Mucosa of descending colon (tissue), 3 donors: ENCODE measurements around the gene NFKBIL1. TPM values are rescaled to one million over a fixed set of nuclear protein-coding genes. Genes with fewer than 3 reads are reported as not detected.

Experiments used
- ATAC-seq: fragments of 200-7000 bp; cut with Tn5 transposase; one replicate; pipeline ENCODE4 v1.9.1; 2020; ENCODE audit warnings: mild to moderate bottlenecking, moderate library complexity
- DNase-seq, 3 donors: peaks; one replicate each; pipeline ENCODE4 v3.0.0-alpha.2; 2020
- H3K36me3 ChIP-seq: fragments of 200-600 bp; one replicate; pipeline ENCODE4 v1.8.0; 2021; ENCODE audit warnings: low read depth, mild to moderate bottlenecking
- H3K4me1 ChIP-seq: fragments of 200-600 bp; one replicate; pipeline ENCODE4 v1.8.0; 2021; ENCODE audit warnings: low read depth, mild to moderate bottlenecking
- H3K4me3 ChIP-seq: fragments of 200-600 bp; one replicate; pipeline ENCODE4 v1.8.0; 2021; ENCODE audit warnings: mild to moderate bottlenecking
- H3K9me3 ChIP-seq: fragments of 200-600 bp; one replicate; pipeline ENCODE4 v1.8.0; 2021; ENCODE audit warnings: mild to moderate bottlenecking
- intact Hi-C, 2 donors: fragments of 100-400 bp; cut with DNase I in 1 of 2; cut with micrococcal nuclease in 1 of 2; formaldehyde crosslinking; loops; one replicate each; pipeline versions ENCODE4 v1.11.0 to v1.11.1; 2022; cut with DNase I, micrococcal nuclease
- total RNA-seq, 3 donors: library from RNA; stranded (reverse); fragmentation: NEBNext Ultra II Directional in 2 of 3; extraction: Animal tissue kit (Norgen Biotek cat#: 25700) in 2 of 3; gene quantifications; one replicate each; pipeline versions ENCODE4 v1.2.1 to v1.2.4, GENCODE V29; 2021 to 2023
- TF ChIP-seq, protein P1 (sequence below): fragments of 200-600 bp; IDR thresholded peaks from one replicate; pipeline ENCODE4 v1.8.0; 2022; ENCODE audit warnings: antibody characterized with exemption, mild to moderate bottlenecking
- donor health status: DM: no; HTN: no; CAD: no; lungs with moderate emphysema.
- donor health status: DM: no; HTN: no; CAD: no.
- donor health status: DM: no; HTN: yes; CAD: no.

The NFKBIL1 gene
- total RNA-seq, 3 donors from 2014 or later = 15.8 to 27.8 (median 18.3) TPM

- Histone ChIP-seq H3K36me3 (no peaks in the 10 kb centered on the region), H3K9me3 (no peaks in the 10 kb centered on the region), H3K4me3 (peak overlapping the region; percentile 23), H3K4me1 (peaks cover 5% of the 10 kb centered on the region)
- peak in 2 of 3 donors; percentile 43 to 60 for DNase-seq
- intact Hi-C loops = no loop called here
- ATAC-seq = peak; percentile 19
- TF ChIP-seq, protein P1, sequence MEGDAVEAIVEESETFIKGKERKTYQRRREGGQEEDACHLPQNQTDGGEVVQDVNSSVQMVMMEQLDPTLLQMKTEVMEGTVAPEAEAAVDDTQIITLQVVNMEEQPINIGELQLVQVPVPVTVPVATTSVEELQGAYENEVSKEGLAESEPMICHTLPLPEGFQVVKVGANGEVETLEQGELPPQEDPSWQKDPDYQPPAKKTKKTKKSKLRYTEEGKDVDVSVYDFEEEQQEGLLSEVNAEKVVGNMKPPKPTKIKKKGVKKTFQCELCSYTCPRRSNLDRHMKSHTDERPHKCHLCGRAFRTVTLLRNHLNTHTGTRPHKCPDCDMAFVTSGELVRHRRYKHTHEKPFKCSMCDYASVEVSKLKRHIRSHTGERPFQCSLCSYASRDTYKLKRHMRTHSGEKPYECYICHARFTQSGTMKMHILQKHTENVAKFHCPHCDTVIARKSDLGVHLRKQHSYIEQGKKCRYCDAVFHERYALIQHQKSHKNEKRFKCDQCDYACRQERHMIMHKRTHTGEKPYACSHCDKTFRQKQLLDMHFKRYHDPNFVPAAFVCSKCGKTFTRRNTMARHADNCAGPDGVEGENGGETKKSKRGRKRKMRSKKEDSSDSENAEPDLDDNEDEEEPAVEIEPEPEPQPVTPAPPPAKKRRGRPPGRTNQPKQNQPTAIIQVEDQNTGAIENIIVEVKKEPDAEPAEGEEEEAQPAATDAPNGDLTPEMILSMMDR = no peak
Measured at GRCh38 chr6:31581434-31582229, 34.2 kb downstream of the NFKBIL1 start.

GRCh38 chr6:31582230-31582643, 34.8 kb downstream of the NFKBIL1 start, which contains the start of gene LTB:
Gene LTB, minus strand, starts transcription at chr6:31582424. Its CDS starts 7 bp downstream, at chr6:31582417.
- DNase-seq (peak in 2 of 3 donors; percentile 51 to 83), ATAC-seq (peak; percentile 46)
- TF ChIP-seq, protein P1 = no peak
- Histone ChIP-seq H3K9me3 (no peaks in the 10 kb centered on the region), H3K36me3 (no peaks in the 10 kb centered on the region), H3K4me3 (peak within 1 kb of the TSS; percentile 23), H3K4me1 (peaks cover 5% of the 10 kb centered on the region)
- intact Hi-C loops = no loop called here

DNA sequence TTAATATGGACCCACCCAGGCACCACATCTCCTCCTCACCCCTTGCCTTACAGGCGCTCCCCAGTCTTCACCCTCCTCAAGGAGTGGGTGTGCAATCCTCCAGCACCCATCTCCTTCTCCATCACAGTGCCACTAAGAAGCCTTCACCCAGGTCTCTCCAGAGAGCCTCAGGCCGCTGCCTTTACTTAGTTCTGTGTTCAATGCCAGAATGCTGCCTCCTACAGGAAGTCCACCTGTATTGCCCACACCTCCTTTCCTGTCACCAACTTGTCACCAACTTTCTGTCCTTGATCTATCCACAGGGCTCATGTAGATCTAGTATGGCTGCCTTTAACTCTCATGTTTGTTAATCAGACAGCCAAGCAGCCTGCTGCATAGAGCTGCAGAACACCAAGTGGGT, 38.1 kb downstream of the NFKBIL1 start:
- Histone ChIP-seq H3K4me1 (peaks cover 3% of the 10 kb centered on the region), H3K36me3 (no peaks in the 10 kb centered on the region), H3K4me3 (no peak overlapping the region), H3K9me3 (no peaks in the 10 kb centered on the region)
- TF ChIP-seq, protein P1 = no peak
- ATAC-seq (peak; percentile 14), DNase-seq (no peak)
- intact Hi-C loops = no loop called here

DNA sequence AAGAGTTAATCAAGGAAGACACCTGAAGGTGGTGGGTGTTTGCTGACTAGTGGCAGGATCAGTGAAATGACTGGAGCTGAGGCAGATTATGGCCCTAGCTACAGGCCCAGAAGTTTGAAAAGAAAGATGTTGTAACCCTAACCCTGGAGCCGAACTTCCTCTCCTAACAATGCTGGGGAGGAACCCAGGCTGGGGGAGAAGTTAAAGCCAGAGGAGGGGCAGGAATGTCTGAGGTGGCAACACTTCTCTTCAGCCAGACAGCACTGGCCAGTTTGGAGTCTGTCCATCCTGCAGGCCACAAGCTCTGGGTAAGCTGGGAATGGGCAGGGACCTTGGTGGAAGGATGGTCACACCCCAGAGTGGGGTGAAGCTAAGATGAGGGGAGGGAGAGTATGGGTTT, 38.6 kb downstream of the NFKBIL1 start, which contains the start of gene LST1:
Gene LST1 (plus strand): TSS at position 270 of the 400 bp plus-strand sequence. CDS start 1,023 bp downstream, outside the sequence.
- Histone ChIP-seq H3K4me1 (no peaks in the 10 kb centered on the region), H3K36me3 (no peaks in the 10 kb centered on the region), H3K9me3 (no peaks in the 10 kb centered on the region), H3K4me3 (no peak within 1 kb of the TSS)
- TF ChIP-seq, protein P1 = no peak
- DNase-seq (no peak), ATAC-seq (peak; percentile 6)
- intact Hi-C loops = no loop called here

GRCh38 chr6:31586599-31587281, 39.3 kb downstream of the NFKBIL1 start:
- TF ChIP-seq, protein P1 = no peak
- Histone ChIP-seq H3K4me1 (no peaks in the 10 kb centered on the region), H3K4me3 (no peak overlapping the region), H3K36me3 (no peaks in the 10 kb centered on the region), H3K9me3 (no peaks in the 10 kb centered on the region)
- ATAC-seq (peak; percentile 68), DNase-seq (peak in 2 of 3 donors; percentile 34 to 64)
- intact Hi-C loops = no loop called here
